Liver (tissue), 9 donors: ENCODE measurements around the gene DLL4. TPM values are rescaled to one million over a fixed set of nuclear protein-coding genes. Genes with fewer than 3 reads are reported as not detected.

Source experiments
- DNase-seq: peaks from one replicate; pipeline ENCODE4 v3.0.0-alpha.2; 2017; ENCODE audit warnings: low spot score
- H3K27ac ChIP-seq, 2 donors: one replicate each; pipeline ENCODE4 v1.7.0; 2013; ENCODE audit warnings: inconsistent platforms in 2 of 2, low read length in 2 of 2, control low read depth in 1 of 2, low read depth in 1 of 2, mild to moderate bottlenecking in 1 of 2
- H3K27me3 ChIP-seq, 4 donors: one replicate each; pipeline versions ENCODE4 v1.6.1 to v1.7.0; 2013; ENCODE audit warnings: low read length in 3 of 4, inconsistent platforms in 1 of 4, mild to moderate bottlenecking in 1 of 4, moderate library complexity in 1 of 4; ENCODE audit not compliant: control insufficient read depth in 4 of 4, insufficient read depth in 4 of 4
- H3K36me3 ChIP-seq, 4 donors: one replicate each; pipeline versions ENCODE4 v1.6.1 to v1.7.0; 2013; ENCODE audit warnings: low read length in 3 of 4, mild to moderate bottlenecking in 3 of 4, low read depth in 1 of 4, moderate library complexity in 1 of 4; ENCODE audit not compliant: control insufficient read depth in 4 of 4, insufficient read depth in 3 of 4
- H3K4me1 ChIP-seq, 4 donors: one replicate each; pipeline versions ENCODE4 v1.6.1 to v1.7.0; 2013; ENCODE audit warnings: low read length in 3 of 4, mild to moderate bottlenecking in 3 of 4, moderate library complexity in 1 of 4; ENCODE audit not compliant: control insufficient read depth in 4 of 4, insufficient read depth in 4 of 4
- H3K4me3 ChIP-seq, 3 donors: one replicate each; pipeline versions ENCODE4 v1.6.1 to v1.7.0; 2013; ENCODE audit warnings: low read length in 3 of 3, control low read depth in 1 of 3, low read depth in 1 of 3, mild to moderate bottlenecking in 1 of 3
- H3K9ac ChIP-seq, 2 donors: one replicate each; pipeline ENCODE4 v1.7.0; 2013; ENCODE audit warnings: low read length in 2 of 2, mild to moderate bottlenecking in 2 of 2, moderate library complexity in 2 of 2, control low read depth in 1 of 2, low read depth in 1 of 2
- H3K9me3 ChIP-seq, 4 donors: one replicate each; pipeline versions ENCODE4 v1.6.1 to v1.7.0; 2013; ENCODE audit warnings: low read length in 3 of 4; ENCODE audit not compliant: control insufficient read depth in 4 of 4
- CTCF ChIP-seq: fragments of 150-350 bp; IDR thresholded peaks from 2 replicates; pipeline ENCODE4 v1.5.1; 2017; ENCODE audit warnings: improper control_type of control experiment, low read depth, low read length; ENCODE audit not compliant: missing input control
- FOXA2 ChIP-seq: IDR thresholded peaks from 2 replicates; pipeline ENCODE4 v1.6.1; 2016; ENCODE audit warnings: antibody characterized with exemption
- HNF4G ChIP-seq: IDR thresholded peaks from 2 replicates; pipeline ENCODE4 v1.6.1; 2016; ENCODE audit warnings: antibody characterized with exemption
- MAX ChIP-seq: IDR thresholded peaks from 2 replicates; pipeline ENCODE4 v1.6.1; 2016; ENCODE audit warnings: antibody characterized with exemption
- NR2F2 ChIP-seq: IDR thresholded peaks from 2 replicates; pipeline ENCODE4 v1.6.1; 2016; ENCODE audit warnings: antibody characterized with exemption
- RAD21 ChIP-seq, 2 donors: IDR thresholded peaks; 2 replicates each; pipeline ENCODE4 v1.6.1; 2016; ENCODE audit warnings: antibody characterized with exemption in 2 of 2, mild to moderate bottlenecking in 2 of 2
- RXRA ChIP-seq, 2 donors: IDR thresholded peaks; 2 replicates each; pipeline ENCODE4 v1.6.1; 2017 to 2018; ENCODE audit warnings: antibody characterized with exemption in 2 of 2, mild to moderate bottlenecking in 1 of 2
- SP1 ChIP-seq: IDR thresholded peaks from 2 replicates; pipeline ENCODE4 v1.6.1; 2018; ENCODE audit warnings: antibody characterized with exemption, mild to moderate bottlenecking
- ZBTB33 ChIP-seq: IDR thresholded peaks from 2 replicates; pipeline ENCODE4 v1.6.1; 2016; ENCODE audit warnings: antibody characterized with exemption
- WGBS: extraction: QIAGEN DNeasy Blood & Tissue Kit; methylation state at CpG from one replicate; pipeline ENCODE4 v1.1.7; 2013; 5-methylcytosine and 5-hydroxymethylcytosine counted together
- polyA plus RNA-seq, 2 donors: library from polyadenylated mRNA; stranded (reverse) in 1 of 2; unstranded in 1 of 2; fragments of 200-250 nt in 1 of 2; fragments of >200 nt in 1 of 2; fragmentation: Nextera tagmentation in 1 of 2; extraction: Ambion mirVana in 1 of 2; gene quantifications; one replicate each; pipeline versions ENCODE4 v1.2.1 to v1.2.3, GENCODE V29; 2013 to 2015
- total RNA-seq, 2 donors: library from RNA; depleted of rRNA; stranded (reverse); fragments of >200 nt; gene quantifications; one replicate each; pipeline ENCODE4 v1.2.3, GENCODE V29; 2014
- donor health status: healthy.
- donor health status: healthy.
- donor health status: healthy.
- donor health status: healthy.
- donor health status: healthy.

DLL4 gene
- total and polyA plus RNA-seq, 4 donors, result 2.1 to 3.8 (median 3.0) TPM

GRCh38 chr15:40940296-40940801 is 11.2 kb downstream of the DLL4 start:
- Histone ChIP-seq H3K4me3 (no peak overlapping the region), H3K27me3 (no peaks in the 10 kb centered on the region), H3K27ac (peak overlapping the region; percentile 66 to 76), H3K4me1 (peaks cover 10 to 54% (median 40%) of the 10 kb centered on the region in 4 donors), H3K36me3 (no peaks in the 10 kb centered on the region), H3K9ac (peak overlapping the region in 1 of 2 donors; percentile 17), H3K9me3 (no peaks in the 10 kb centered on the region)
- DNase-seq, result no peak
- TF ChIP-seq NR2F2, result peak; percentile 57
- no peak for TF ChIP-seq ZBTB33
- TF ChIP-seq FOXA2, result no peak
- TF ChIP-seq MAX, result peak; percentile 22
- 67% methylated on average over 15 of the region's 15 CpGs for WGBS

GRCh38 chr15:40941068-40941527 is 12.0 kb downstream of the DLL4 start:
- TF ChIP-seq HNF4G (no peak), NR2F2 (peak; percentile 36), SP1 (no peak)
- Histone ChIP-seq H3K9me3 (no peaks in the 10 kb centered on the region), H3K4me1 (peaks cover 10 to 51% (median 37%) of the 10 kb centered on the region in 4 donors), H3K36me3 (no peaks in the 10 kb centered on the region), H3K9ac (peak overlapping the region in 1 of 2 donors; percentile 30), H3K4me3 (peak overlapping the region in 2 of 3 donors; percentile 3 to 58), H3K27ac (peak overlapping the region; percentile 66 to 76), H3K27me3 (no peaks in the 10 kb centered on the region)
- 36% methylated on average over 7 of the region's 7 CpGs for WGBS
- no peak for DNase-seq

GRCh38 chr15:40941528-40942336 is 12.6 kb downstream of the DLL4 start:
- peaks cover 8 to 46% (median 31%) of the 10 kb centered on the region in 4 donors for H3K4me1 ChIP-seq
- TF ChIP-seq RXRA (IDR thresholded peaks at IDR 0.05) (no peak), HNF4G (no peak), RAD21 (IDR thresholded peaks at IDR 0.05) (peak; percentile 25 to 45), CTCF (peak; percentile 78)
- no peaks in the 10 kb centered on the region for H3K27me3 ChIP-seq

More at GRCh38 chr15:40941528-40942336, 12.6 kb downstream of the DLL4 start:
- H3K27ac ChIP-seq, result peak overlapping the region; percentile 69 to 76
- 1% methylated on average over 92 of the region's 92 CpGs for WGBS
- peak; percentile 66 for DNase-seq
- H3K9me3 ChIP-seq, result no peaks in the 10 kb centered on the region
- peak overlapping the region; percentile 48 to 65 for H3K9ac ChIP-seq
- no peaks in the 10 kb centered on the region for H3K36me3 ChIP-seq
- peak overlapping the region; percentile 3 to 58 (median 39) for H3K4me3 ChIP-seq
